LoVo (cell line): Measurements from ENCODE around the gene DNMT3A.

Experiments used
- DNase-seq: peaks from one replicate; pipeline ENCODE4 v3.0.0-alpha.2; 2016; ENCODE audit warnings: low spot score

Gene DNMT3A

GRCh38 chr2:25201794-25202193 is 139.9 kb downstream of the DNMT3A start:
- DNase-seq, result no peak

DNA sequence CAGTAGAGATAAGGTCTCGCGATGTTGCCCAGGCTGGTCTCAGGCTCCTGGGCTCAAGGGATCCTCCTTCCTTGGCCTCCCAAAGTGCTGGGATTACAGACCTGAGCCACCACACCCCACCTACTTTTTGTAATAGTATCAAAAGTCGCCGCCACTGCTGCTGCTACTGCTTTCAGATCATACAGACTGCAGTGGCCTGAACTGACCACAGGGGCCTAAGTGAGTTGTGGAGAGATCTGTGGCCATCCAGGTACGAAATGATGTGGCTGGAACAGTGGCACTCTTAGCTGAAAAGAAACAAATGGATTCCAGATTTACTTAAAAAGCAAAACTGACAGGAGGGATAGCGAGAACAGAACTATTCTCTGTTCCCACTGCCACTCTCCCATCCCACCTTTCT is 140.5 kb downstream of the DNMT3A start:
- no peak for DNase-seq

- no peak for DNase-seq
Observed at GRCh38 chr2:25198576-25198975, 143.1 kb downstream of the DNMT3A start.

- no peak for DNase-seq
Observed at GRCh38 chr2:25198209-25198525, 143.6 kb downstream of the DNMT3A start.

- no peak for DNase-seq
Observed at GRCh38 chr2:25197336-25198208, 144.2 kb downstream of the DNMT3A start.

DNA sequence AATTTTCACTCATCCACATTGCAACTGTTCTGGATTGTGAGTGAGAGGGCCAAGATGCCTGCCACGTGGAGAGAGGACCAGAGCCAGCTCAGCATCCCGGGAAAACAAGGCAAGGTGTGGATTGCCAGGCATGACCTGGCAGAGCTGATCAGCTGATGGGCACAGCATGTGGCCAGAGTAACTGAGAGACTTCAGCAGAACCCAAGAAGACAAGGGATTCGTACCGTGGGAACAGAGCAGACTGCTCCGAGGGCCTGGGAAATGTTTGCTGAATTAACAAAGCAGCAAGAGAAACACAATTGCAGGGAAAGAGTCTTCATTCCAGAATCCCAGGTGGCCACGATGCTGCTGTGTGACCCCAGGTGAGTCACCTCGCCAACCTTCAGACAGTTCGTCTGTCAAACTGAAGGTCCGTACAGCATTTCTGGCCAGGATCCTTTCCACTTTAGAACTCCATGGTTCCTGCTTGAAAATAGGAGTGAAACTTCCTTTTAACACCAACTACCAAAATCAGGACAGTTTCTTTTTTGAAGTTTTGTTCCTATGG is 147.1 kb downstream of the DNMT3A start:
- no peak for DNase-seq

DNA sequence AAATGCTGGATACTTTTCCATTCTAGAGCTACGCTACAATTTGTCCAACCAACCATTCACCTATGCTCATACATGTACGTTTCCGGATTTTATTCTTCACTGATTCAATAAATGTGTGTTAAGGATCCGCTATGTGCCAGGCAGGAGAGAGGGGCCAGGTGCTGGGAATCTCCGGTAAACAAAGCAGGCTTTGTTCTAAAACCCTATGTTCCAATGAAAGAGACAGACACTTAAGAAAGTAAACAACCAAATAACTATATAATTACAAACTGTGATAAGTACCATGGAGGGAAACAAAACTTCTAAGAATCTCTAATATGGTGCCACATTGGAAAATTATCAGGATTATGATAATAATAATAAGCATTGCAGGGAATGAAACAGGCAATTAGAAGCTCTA is 151.2 kb downstream of the DNMT3A start:
- no peak for DNase-seq

- DNase-seq, result no peak
Observed at GRCh38 chr2:25188405-25188804, 153.3 kb downstream of the DNMT3A start.

DNA sequence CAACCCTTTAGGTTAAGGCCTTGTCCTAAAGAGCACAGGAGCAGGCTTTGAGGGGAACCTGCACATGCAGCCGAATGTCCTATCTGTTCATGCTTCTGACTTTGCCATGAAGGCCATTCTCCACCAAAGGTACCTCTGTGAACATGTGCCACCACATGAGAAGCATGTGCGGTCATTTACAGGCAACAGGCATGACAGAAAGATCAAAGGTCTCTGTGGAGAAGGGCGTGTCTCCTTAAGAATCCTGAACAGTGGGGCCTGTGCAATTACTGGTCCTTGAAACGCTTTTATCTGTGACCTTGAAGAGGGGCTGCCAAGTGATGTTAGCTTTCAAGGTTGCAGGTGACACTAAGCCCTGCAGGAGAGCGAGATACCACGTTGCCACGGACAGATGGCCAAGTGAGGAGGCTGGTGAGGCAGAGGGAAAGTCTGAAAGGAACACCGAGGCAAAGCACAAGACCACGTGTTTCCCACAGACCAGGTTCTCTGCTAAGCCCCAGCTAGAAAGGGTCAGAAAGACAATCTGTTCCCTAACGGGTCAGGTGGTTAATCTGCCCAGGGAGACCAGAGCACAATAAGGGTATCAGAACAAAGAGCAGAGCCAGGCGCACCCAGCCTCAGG is 153.9 kb downstream of the DNMT3A start:
- peak; percentile 6 for DNase-seq

GRCh38 chr2:25184254-25184653 is 157.5 kb downstream of the DNMT3A start:
- DNase-seq, result no peak

DNA sequence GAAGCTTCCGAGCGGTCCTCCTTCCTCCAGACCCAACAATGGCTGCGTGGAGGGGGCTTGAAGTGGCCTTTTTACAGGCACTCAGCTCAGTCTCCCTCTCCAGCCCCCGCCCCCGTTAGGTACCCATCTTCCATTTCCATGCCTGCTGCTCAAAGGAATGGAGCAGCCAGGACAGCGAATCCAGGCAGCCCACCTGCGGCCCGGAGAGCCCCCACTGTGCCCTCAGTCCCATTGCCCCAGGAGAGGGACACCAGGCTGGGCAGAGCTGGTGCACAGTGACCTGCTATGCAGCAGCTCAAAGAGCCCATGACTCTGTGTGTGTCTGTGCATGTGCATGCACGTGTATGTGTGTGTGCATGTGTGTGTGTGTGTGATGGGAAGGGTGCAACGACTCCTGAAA is 162.7 kb downstream of the DNMT3A start:
- DNase-seq, result no peak
